HG02623 (cell line): ENCODE results near the gene DOK1.
"Not testable (repeated sequence)": the region's sequence is repeated elsewhere in the genome, so short reads cannot be mapped to it uniquely, and the experiment has no call there.

Experiments
- ATAC-seq: cut with Tn5 transposase; IDR thresholded peaks from one replicate; pipeline ENCODE4 v1.9.1; 2021; ENCODE audit warnings: moderate library complexity; ENCODE audit not compliant: unreplicated experiment

Gene DOK1

DNA sequence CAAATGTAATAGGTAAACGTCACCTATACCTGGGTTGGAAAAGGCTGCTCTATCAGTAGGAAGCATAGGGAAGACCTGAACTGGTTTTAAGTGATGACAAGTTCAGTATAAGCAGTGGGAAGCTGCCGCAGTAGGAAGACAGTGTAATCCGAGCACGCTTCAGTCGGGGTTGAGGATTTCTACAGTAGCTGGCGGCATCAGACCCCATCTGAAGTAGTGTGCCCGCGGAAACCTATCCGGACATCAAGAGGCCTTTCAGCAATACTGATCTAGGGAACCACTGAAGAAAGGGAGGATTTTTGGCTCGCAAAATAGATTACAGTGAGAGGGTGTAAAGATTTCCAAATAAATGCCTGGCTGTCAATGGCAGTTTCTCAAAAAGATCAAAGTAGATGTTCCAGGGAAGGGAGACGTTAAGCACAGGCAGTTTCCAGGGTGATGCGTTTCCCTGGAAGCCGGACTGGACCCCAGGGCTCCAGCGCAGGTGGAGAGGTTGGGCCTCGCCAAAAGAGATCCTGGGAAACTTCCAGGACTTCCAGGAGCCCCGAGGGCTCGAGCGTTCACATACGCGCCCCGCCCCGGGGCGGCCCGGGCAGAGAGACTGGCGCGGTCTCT lies 6.1 kb upstream of the DOK1 start:
- no peak for ATAC-seq

DNA sequence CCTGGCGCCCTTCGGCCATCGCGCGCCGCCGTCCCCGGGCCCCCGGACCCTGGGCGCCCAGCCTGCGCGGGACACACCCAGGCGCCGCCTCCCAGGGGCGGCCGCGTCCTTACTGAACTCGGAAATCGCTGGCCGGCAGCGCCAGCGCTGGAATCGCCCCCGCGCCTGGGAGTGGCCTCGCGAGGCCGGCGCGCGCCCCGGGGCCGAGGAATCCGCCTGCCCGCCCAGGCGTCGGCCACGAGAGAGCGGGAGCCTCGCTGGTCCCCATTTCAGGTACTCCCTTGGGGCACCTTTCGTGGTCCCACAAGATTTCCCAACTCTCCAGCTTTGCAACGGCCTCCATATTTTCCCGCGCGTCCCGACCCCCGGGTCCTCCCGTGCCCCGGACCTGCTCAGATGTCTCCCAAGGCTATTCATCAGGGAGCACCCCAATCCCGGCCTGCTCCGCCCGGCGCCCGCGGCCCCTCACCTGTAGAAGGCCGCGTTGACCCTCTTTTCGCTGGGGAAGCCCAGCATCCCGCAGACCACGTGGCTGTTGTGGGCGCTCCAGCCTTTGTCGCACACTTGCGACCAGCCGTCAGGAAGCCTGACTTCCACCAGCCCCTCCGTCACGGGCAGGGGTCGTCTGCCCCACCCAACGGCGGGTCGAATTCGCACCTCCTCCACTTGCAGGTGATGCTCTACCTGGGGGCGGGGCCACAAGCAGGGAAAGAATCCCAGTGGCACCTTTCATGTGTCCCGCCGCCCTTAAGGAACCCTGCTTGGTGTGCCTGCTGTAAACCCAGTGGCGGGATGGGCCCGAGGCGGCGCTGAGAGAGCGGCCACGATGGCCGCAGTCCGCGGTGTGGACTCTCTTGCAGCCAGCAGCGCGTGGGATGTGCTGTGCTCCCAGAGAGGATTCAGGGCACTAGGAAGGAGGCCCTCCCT lies 5.4 kb upstream of the DOK1 start:
- no peak for ATAC-seq

DNA sequence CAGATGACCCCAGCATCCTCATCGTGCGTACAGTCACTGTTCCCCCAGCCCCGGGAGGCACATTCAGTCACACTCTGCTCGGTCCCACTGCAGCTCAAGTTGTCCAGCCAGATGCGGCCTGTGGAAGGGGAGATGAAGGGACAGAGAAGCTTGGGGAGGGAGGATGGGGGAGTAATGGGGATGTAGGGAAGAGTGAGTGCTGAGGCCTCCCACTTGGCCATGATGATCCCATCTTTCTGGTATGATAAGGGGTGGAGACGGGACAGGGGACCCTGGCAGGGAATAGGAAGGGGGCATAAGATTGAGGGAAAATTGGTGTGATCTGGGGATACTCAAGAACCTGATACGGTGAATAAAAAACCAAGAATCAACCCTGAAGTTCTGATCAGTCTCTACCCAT lies 4.3 kb upstream of the DOK1 start:
- ATAC-seq = no peak

DNA sequence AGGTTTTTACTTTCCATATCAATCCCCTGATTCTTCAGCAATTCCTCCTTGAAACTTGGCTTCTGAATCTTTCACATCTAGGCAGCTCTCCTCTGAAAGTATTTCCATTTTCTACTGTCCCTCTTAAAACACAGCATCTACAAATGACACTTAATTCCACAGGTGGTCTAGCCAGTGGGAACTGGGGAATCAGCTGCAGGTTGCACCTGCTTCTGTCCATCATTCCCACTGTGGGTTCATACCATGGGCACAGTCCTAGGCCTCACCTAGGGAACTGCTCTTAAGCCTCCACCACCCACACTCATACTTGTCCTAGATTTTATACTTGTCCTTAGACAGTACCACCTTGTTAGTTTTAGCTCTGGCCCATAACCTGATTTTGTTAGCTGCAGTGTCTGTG lies 3.0 kb upstream of the DOK1 start:
- no peak for ATAC-seq

DNA sequence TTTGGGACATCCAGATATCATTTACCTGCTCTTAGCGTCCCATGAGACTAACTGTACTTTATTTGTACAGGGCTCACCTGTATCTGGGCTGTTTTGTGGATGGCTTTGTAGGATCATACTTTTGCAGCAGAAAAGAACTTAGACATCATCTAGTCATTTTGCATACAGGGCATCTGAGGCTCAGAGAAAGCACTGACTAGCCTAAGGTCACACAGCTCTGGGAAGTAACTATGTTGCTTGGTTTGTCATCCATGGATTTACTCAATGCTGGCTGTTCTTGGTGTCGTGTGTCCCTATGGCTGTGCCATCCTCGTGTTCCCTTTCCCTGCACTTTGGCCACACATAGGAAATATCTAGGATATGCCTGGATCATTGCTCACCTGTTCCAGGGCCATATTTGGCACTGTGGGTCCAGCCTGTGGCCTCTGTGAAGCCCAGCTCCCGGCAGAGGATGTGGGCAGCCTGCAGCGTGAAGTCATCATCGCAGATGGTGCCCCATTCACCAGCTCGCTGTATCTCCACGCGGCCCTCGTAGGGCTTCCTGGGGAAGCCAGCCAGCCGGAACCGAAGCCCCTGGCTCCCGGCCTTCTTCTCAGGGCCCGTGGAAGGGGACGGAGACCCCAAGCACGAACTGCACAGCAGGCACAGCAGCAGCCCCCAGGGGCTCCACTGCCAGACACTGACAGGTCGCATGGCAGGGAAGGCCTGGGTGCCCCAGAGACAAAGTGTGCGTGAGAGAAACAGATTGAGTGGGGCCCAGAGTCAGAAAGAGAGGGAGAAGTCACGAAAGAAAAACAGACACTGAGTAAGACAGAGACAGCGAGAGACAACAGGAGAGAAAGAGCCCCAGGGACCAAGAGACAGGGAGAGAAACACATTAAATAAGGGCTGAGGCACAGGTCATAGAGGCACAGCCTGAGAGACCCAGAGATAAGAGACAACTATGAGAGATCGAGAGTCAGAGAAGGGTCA lies 2.3 kb upstream of the DOK1 start:
- ATAC-seq = no peak

DNA sequence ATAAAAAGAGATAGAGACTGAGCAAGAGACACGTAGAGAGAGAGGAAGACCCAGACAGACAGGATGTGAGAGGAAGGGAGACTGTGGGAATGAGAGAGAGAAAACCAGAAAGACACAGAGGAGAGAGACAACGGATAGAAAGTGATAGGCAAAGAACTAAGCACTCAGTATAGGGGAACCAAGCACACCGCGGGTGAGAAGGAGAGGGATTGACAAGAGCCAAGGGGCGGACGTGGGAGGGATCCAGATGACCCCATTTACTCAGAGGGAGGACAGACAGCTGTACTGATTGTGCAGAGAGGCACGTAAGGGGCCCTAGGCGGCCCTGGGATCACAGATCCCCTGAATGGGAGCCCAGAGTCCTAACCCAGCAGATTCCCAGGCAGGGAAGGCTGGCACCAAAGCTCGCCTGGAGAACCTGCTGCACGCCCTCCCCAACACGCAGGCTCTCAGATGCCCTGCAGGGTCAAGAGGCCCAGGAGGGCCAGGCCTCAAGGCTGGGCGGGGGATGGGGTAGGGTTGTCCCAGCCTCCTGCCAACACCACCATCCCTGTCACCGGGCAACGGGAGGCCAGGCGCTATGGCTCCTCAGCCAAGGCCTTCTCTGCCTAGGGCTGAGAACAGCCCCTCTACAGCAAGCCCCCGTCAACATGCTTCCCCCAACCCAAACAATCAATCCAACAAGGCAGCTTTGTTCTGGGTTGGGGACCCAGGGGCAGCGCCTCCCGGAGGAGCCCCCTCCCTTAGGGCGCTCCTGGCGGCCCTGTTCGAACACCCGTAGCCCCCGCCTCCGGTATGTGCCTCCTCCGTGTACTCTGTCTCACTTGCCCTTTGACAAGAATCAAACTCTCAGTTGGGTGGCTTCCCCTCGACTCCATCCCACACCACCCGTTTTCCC lies 1.4 kb upstream of the DOK1 start:
- ATAC-seq = no peak

DNA sequence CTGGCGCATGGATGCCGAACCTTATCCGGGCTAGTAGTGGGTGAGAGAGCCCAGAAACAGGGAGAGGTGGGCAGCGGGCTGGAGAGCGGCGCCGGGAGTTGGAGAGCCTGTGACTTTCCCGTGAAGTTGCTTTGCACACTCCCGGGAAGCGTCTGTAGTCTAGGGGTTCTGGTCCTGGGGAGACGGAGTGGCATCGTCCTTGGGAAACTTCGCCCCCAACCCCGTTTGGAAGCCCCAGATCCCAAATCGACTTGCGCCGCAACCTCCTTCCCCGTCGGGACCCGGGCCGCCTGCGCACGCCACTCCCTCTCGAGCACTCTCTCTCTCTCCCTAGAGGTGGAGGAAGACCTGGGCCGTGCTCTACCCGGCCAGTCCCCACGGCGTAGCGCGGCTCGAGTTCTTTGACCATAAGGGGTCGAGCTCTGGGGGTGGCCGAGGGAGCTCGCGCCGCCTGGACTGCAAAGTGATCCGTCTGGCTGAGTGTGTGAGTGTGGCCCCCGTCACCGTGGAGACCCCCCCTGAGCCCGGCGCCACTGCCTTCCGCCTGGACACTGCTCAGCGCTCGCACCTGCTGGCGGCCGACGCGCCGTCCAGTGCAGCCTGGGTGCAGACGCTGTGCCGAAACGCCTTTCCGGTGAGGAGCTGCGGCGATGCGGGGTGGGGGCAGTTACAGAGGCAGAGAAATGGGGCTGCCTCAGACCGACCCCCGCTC lies 456 bp downstream of the DOK1 start:
- ATAC-seq = peak; percentile 48

DNA sequence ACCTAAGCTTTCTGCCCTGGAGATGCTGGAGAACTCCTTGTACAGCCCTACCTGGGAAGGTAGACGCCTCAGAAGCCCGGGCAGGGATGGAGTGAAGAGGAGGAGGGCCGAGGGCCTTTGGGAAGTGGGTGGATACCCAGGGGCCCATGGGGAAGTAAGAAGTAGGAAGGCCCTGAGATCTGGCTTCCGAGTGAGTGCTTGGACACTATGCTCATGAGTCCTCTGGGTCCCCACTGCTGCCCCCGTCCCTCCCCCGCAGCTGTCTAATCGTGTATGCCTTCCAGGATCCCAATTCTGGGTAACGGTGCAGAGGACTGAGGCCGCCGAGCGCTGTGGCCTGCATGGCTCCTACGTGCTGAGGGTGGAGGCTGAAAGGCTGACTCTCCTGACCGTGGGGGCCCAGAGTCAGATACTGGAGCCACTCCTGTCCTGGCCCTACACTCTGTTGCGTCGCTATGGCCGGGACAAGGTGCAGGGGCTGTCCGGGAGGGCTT lies 1.1 kb downstream of the DOK1 start:
- no peak for ATAC-seq

DNA sequence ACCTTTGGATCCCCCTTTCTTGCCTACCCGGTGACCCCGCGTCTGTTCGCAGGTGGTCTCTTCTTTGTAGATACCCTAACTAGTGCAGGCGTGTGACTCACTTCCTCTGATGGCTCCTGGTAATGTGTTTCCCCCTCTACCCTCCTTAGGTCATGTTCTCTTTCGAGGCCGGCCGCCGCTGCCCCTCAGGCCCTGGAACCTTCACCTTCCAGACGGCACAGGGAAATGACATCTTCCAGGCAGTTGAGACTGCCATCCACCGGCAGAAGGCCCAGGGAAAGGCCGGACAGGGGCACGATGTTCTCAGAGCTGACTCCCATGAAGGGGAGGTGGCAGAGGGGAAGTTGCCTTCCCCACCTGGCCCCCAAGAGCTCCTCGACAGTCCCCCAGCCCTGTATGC lies 1.6 kb downstream of the DOK1 start:
- no peak for ATAC-seq

DNA sequence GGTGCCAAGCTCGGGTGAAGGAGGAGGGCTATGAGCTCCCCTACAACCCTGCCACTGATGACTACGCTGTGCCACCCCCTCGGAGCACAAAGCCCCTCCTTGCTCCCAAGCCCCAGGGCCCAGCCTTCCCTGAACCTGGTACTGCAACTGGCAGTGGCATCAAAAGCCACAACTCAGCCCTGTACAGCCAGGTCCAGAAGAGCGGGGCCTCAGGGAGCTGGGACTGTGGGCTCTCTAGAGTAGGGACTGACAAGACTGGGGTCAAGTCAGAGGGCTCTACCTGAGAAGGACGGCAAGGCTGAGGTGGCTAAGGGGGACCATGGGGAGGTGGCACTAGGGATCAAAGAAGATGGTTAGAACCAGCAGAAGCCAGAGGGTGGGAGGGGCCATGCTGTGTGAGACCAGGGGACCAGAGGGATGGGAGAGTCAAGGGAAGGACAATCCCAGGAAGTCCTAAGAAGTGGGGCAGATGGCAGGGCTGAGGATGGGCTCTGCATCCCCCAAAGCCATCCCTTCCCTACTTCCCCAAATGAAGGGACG lies 2.4 kb downstream of the DOK1 start:
- no peak for ATAC-seq

DNA sequence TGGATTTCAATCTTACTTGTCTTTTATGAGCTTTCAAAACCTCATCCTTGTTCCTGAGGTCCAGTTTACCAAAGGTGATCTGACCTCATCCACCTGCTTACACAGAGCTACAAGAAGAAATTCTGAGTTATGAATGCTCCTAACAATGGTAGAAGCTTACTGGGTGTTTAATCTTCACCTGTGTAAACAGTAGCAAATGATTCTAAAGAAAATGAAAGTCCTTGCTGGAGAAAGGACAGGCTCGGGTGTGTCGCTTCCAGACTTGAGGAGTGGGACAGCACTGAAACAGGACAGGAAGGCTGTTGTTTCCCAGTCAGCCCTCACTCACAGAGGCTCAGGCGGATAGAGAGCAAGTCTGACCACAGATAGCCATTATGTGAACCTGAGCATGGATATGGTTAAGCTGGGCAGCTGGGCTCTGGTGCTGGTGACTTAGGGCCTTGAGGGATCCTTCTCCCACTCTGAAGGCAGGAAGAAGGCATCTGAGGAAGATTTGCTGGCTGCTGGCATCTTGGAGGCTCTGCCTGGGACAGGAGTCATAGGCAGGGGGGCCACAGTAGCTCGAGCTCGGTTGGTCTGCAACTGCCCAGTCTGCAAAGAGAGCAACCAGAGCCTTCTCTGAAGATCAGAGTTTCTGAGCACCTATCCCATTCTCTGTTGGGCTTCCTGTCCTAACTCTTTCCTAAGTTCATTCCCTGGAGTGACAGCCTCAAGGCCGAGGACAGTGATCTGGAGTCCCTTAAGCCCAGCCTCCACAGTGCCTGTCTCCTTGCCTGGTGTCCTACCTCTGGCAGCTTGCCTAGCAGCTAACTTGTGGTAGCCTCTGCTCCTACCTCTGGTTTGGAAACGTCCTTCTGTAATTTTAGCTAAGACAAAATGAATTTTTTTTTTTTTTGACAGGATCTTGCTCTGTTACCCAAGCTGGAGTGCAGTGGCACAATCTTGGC lies 4.0 kb downstream of the DOK1 start:
- no peak for ATAC-seq

DNA sequence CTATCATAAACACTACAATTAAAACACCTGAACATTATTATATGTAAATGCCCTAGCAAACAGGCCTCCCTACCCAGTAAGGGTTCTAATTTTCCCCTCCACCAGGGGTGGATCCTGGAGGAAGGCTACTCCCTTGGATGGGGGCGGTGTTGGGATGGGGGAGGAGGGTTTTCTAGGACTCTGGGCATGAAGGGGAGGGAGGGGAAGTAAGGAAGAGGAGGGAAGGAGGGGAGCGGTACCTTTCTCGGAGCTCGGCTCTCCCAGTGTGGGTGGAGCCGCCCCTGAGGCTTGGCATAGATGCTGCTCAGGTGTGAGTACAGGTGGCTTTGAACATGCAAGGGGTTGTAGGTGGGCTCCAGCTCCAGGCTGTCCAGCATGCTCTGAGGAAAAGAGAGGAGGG lies 5.4 kb downstream of the DOK1 start:
- no peak for ATAC-seq

DNA sequence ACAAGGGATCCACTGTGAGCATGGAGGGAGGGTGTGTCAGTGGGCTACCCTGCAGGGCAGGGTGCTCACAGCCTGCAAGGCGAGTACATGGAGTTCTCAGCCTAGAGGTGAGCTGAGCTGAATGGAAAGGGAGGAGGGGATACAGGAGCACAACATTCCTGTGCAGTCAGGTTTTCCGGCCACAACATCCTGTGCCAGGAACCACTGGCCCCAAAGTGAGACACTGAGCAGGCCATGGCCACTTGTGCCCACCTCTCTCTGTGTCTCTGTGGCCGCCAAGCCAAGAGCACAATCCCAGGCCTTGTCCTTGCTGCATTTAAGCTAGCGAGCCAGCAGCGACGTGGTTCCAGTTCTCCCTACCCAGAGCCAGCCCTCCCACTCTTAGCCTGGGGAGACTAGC lies 6.1 kb downstream of the DOK1 start:
- no peak for ATAC-seq

DNA sequence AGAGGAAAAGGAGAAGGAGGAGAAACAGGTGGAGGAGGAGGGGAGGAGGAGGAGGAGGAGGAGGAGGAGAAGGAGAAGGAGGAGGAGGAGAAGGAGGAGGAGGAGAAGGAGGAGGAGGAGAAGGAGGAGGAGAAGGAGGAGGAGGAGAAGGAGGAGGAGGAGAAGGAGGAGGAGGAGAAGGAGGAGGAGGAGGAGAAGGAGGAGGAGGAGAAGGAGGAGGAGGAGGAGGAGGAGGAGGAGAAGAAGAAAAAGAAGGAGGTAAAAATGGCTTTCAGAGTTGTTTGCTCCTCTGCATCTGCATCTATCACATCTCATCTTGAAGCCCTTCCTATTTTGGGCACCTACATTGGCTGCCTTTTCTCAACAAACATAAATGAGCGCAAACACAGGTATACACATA lies 6.5 kb downstream of the DOK1 start:
- ATAC-seq = not testable (repeated sequence)

DNA sequence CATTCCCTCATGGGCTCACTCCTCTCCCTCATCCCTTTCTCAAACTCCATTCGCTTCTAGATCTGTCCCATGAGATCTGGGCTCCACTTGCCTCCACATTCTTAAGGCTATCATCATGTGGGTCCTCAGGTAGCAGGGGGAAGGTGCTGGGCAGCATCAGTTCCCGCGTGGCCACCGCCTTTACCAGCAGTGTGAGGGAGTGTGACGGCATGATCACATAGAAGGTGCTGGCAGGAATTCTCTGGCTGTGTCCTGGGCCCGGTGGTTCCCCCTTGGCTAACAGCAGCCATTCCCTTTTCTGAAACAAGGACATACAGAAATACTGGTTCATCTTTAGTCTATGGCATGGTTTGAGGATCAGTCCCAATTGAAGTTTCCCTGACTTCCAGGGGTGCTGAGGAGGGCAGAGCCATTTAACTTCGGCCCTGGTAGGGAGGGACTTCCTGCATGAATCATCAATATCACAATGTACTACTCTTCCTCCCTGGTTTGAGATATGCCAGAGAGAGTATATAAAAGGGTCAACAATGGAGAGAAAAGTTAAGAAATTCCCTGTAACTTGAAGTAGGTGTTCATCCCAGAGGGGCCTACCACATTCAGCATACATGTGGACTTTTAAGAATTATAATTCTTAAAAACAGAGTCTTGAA lies 7.7 kb downstream of the DOK1 start:
- no peak for ATAC-seq

DNA sequence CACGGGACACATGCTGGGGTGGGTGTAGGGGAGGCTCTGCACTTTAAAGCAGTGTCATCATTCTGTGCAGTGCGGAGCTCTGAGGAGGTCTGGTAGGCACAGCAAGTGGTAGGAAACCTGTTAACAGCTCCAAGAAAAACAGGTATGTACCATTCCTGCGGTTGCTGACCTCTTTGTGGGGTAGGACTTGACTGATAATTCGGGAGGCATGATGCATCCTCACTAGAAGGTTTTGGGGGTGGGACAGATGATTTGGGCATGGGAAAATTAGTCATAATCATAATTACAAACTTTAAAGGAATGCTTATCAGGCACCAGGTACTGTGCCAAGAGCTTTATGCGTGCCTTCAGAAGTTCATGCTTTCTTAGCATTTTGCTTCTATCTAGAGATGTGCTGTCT lies 9.7 kb downstream of the DOK1 start:
- no peak for ATAC-seq

DNA sequence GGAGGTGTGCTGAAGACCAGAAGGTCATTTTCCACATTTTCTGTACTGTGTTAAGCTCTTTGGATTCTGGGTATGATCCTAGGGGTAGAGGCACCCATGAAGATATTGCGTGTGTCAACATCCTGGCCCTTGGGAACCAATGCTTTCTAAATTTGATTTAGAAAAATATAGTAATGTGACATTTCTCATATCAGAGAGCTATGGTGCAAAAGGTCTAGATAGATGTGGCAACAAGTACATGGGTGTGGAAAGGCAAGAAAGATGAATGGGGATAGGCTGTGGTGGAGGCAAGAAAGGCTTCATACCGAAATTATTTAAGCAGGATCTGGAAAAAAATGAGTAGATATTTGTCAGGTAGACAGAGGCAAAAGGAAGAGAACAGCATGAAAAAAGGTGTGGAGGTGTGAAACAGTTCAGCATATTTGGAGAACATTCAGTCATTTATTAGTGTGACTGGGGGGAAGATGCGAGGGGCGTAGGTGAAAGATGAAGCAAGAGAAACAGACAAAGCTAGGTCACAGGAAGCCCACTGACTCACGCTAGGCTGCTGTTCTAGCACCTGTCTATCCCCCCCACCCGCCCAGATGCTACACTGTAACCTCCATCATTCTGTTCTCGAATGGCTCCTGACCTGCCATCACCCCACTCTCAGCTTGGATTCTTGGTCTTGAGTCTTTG lies 11.7 kb downstream of the DOK1 start:
- no peak for ATAC-seq
